HepG2 (cell line): Measurements from ENCODE around the gene PFKFB2. TPM values are rescaled to one million over a fixed set of nuclear protein-coding genes. Genes with fewer than 3 reads are reported as not detected.

Experiments used
- AGO2 ChIP-seq: fragments of 200-400 bp; formaldehyde crosslinking; optimal IDR thresholded peaks from 2 replicates; pipeline ENCODE3; 2017; ENCODE audit warnings: mild to moderate bottlenecking, low read depth, low read length, moderate library complexity
- CREBL2 ChIP-seq: sonication (generic); formaldehyde crosslinking; IDR thresholded peaks from 2 replicates; pipeline ENCODE4 v1.8.1; 2023; ENCODE audit warnings: missing genetic modification reagents, mild to moderate bottlenecking, borderline replicate concordance
- DNMT1 ChIP-seq: sonication (generic); formaldehyde crosslinking; IDR thresholded peaks from 2 replicates; pipeline ENCODE4 v1.5.1; 2020; ENCODE audit warnings: mild to moderate bottlenecking, missing genetic modification reagents
- HIC2 ChIP-seq: sonication (generic); formaldehyde crosslinking; IDR thresholded peaks from 2 replicates; pipeline ENCODE4 v1.9.0; 2022; ENCODE audit warnings: low read depth, missing genetic modification reagents
- HOXD1 ChIP-seq: sonication (generic); formaldehyde crosslinking; IDR thresholded peaks from 2 replicates; pipeline ENCODE4 v1.5.0; 2020; ENCODE audit warnings: missing genetic modification reagents
- IKZF1 ChIP-seq: fragments of 450-650 bp; IDR thresholded peaks from 2 replicates; pipeline ENCODE4 v1.7.1; 2016
- KLF16 ChIP-seq, 2 experiments: sonication (generic) in 1 of 2; formaldehyde crosslinking in 1 of 2; IDR thresholded peaks; 2 replicates each; pipeline versions ENCODE4 v1.6.1 to v1.8.0; 2016 to 2023; ENCODE audit warnings: missing genetic modification reagents in 2 of 2, missing compliant biosample characterization in 1 of 2
- NFYB ChIP-seq: sonication (generic); formaldehyde crosslinking; IDR thresholded peaks from 2 replicates; pipeline ENCODE4 v1.4.0; 2020; ENCODE audit warnings: missing genetic modification reagents
- NR1H2 ChIP-seq: sonication (generic); formaldehyde crosslinking; IDR thresholded peaks from 2 replicates; pipeline ENCODE4 v1.8.1; 2022; ENCODE audit warnings: low read depth, missing genetic modification reagents, borderline replicate concordance
- PHF5A ChIP-seq: IDR thresholded peaks from one replicate; pipeline ENCODE4 v1.6.1; 2018; ENCODE audit warnings: low read depth, missing genetic modification reagents; ENCODE audit not compliant: unreplicated experiment
- PITX1 ChIP-seq: sonication (generic); formaldehyde crosslinking; IDR thresholded peaks from 2 replicates; pipeline ENCODE4 v1.5.1; 2020; ENCODE audit warnings: mild to moderate bottlenecking, missing genetic modification reagents
- SIX1 ChIP-seq: sonication (generic); formaldehyde crosslinking; IDR thresholded peaks from 2 replicates; pipeline ENCODE4 v1.4.0; 2020; ENCODE audit warnings: missing genetic modification reagents, borderline replicate concordance
- TBX2 ChIP-seq: sonication (generic); formaldehyde crosslinking; IDR thresholded peaks from 2 replicates; pipeline ENCODE4 v1.5.0; 2020; ENCODE audit warnings: missing genetic modification reagents, mild to moderate bottlenecking, borderline replicate concordance
- UBTF ChIP-seq: sonication (generic); formaldehyde crosslinking; IDR thresholded peaks from 2 replicates; pipeline ENCODE4 v1.4.0; 2020; ENCODE audit warnings: mild to moderate bottlenecking, missing genetic modification reagents
- ZFX ChIP-seq: sonication (generic); formaldehyde crosslinking; IDR thresholded peaks from 2 replicates; pipeline ENCODE4 v1.4.0; 2020; ENCODE audit warnings: mild to moderate bottlenecking, low read depth, missing genetic modification reagents, moderate library complexity
- ZNF12 ChIP-seq: sonication (generic); formaldehyde crosslinking; IDR thresholded peaks from 2 replicates; pipeline ENCODE4 v1.5.0; 2020; ENCODE audit warnings: missing genetic modification reagents
- ZNF180 ChIP-seq: sonication (generic); formaldehyde crosslinking; IDR thresholded peaks from 2 replicates; pipeline ENCODE4 v1.4.0; 2020; ENCODE audit warnings: low read depth, missing genetic modification reagents, borderline replicate concordance
- ZNF354B ChIP-seq: sonication (generic); formaldehyde crosslinking; IDR thresholded peaks from 2 replicates; pipeline ENCODE4 v1.8.0; 2022; ENCODE audit warnings: mild to moderate bottlenecking, missing genetic modification reagents
- ZNF800 ChIP-seq: sonication (generic); formaldehyde crosslinking; IDR thresholded peaks from 2 replicates; pipeline ENCODE4 v1.4.0; 2020; ENCODE audit warnings: missing genetic modification reagents
- polyA plus RNA-seq, 8 experiments: library from polyadenylated mRNA; depleted of rRNA in 3 of 8; stranded (reverse) in 7 of 8; unstranded in 1 of 8; fragments of >200 nt; fragmentation: Illumina TruSeq in 4 of 8; extraction: Trizol in 4 of 8; gene quantifications; 2 replicates each; pipeline versions ENCODE4 v1.2.1 to v1.2.3, GENCODE V29; 2011 to 2016; ENCODE audit warnings: low read depth in 4 of 8, missing spikeins in 1 of 8, mixed read lengths in 1 of 8; ENCODE audit not compliant: insufficient read depth in 1 of 8
- total RNA-seq, 5 experiments: library from RNA; depleted of rRNA; stranded (reverse); fragments of >200 nt; fragmentation: Illumina TruSeq; extraction: Trizol; gene quantifications; 2 replicates each; pipeline ENCODE4 v1.2.3, GENCODE V29; 2016; ENCODE audit warnings: low read depth in 1 of 5
- TF ChIP-seq, protein P1 (sequence below): sonication (generic); formaldehyde crosslinking; IDR thresholded peaks from 2 replicates; pipeline ENCODE4 v1.4.0; 2020; ENCODE audit warnings: low read depth, mild to moderate bottlenecking, missing genetic modification reagents
- TF ChIP-seq, protein P2 (sequence below): sonication (generic); formaldehyde crosslinking; IDR thresholded peaks from 2 replicates; pipeline ENCODE4 v1.5.1; 2020; ENCODE audit warnings: missing genetic modification reagents, mild to moderate bottlenecking, borderline replicate concordance

Gene PFKFB2
- total and polyA plus RNA-seq, 2 of the 13 experiments (the other 11 are each of a cell fraction or from before 2014, with no cell fraction given), result 4.6 to 10.6 TPM

DNA sequence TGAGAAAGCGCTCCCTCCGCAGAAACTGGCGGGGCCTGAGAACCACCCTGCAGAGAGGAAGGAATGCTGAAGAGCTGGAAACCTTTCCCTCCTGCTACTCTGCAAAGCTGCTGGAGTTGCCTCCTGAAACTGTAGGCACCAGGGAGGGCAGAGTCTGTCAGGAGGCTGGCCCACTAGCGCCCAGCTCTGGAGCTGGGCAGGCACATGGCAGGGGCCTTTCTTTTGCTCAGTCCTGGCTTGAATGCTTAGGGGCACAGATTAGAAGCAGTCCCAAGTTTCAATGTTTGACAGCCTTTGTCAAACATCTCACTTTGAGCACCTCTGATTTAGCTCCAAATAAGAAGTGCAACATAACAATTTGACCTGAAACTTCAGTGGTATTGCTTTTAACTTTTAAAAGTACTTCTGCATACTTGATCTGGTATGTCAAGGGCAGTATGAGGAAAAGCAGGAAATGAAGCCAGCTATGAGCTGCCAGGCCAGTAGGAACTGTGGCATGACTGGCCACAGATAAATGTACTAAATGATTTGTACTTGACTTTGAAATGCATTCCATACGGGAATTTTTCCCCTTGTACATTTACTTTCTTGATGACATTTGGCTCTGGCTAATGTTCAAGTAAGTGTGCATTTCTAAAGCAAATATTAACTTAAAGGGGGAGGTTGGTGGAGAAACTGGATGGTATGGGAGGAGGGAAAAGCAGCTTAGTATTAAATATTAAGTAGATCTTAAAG, 27.8 kb upstream of the PFKFB2 start (continued):
- TF ChIP-seq ZNF800 (CRISPR knock-in tag), result no peak
- no peak for TF ChIP-seq ZNF12 (CRISPR knock-in tag)
- TF ChIP-seq DNMT1 (CRISPR knock-in tag), result no peak
- TF ChIP-seq ZNF180 (CRISPR knock-in tag), result no peak
- peak; percentile 38; the same call in 1 of the 2 replicates for TF ChIP-seq TBX2
- TF ChIP-seq UBTF (CRISPR knock-in tag), result no peak
- 0 out of 4 replicates have a peak, but pooled peaks of 1 of the 2 experiments have one; percentile 54 for TF ChIP-seq KLF16 (CRISPR knock-in tag; IDR thresholded peaks at IDR 0.05)
- TF ChIP-seq, protein P1, sequence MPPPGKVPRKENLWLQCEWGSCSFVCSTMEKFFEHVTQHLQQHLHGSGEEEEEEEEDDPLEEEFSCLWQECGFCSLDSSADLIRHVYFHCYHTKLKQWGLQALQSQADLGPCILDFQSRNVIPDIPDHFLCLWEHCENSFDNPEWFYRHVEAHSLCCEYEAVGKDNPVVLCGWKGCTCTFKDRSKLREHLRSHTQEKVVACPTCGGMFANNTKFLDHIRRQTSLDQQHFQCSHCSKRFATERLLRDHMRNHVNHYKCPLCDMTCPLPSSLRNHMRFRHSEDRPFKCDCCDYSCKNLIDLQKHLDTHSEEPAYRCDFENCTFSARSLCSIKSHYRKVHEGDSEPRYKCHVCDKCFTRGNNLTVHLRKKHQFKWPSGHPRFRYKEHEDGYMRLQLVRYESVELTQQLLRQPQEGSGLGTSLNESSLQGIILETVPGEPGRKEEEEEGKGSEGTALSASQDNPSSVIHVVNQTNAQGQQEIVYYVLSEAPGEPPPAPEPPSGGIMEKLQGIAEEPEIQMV (CRISPR knock-in tag), result no peak
- TF ChIP-seq CREBL2 (CRISPR knock-in tag), result no peak
- TF ChIP-seq HIC2 (CRISPR knock-in tag), result peak; percentile 66; the same call in 1 of the 2 replicates
- TF ChIP-seq SIX1 (CRISPR knock-in tag), result peak; percentile 43; the same call in 1 of the 2 replicates
- TF ChIP-seq PITX1, result no peak; the same call in 1 of the 2 replicates
- TF ChIP-seq, protein P2, sequence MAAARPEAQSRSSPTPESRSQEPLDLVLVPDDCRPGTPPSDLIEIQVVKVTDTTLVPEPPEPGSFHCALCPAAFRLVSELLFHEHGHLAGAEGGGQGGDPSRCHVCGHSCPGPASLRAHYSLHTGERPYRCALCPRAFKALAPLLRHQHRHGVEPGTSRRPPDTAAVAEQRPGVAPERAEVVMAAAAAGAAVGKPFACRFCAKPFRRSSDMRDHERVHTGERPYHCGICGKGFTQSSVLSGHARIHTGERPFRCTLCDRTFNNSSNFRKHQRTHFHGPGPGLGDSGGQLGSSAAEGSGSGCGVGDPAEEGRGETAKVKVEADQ (CRISPR knock-in tag), result no peak
- no peak for TF ChIP-seq ZFX (CRISPR knock-in tag)
- TF ChIP-seq HOXD1 (CRISPR knock-in tag), result no peak
- TF ChIP-seq ZNF354B, result no peak
- no peak for TF ChIP-seq AGO2
- TF ChIP-seq NFYB (CRISPR knock-in tag), result no peak
- no peak for TF ChIP-seq NR1H2
- no peak for TF ChIP-seq PHF5A (CRISPR knock-in tag)
- TF ChIP-seq IKZF1, result no peak
